K562 (cell line): ENCODE results near the gene KIT.

Source experiments
- CEBPB ChIP-seq: fragments of 450-650 bp; IDR thresholded peaks from 2 replicates; pipeline ENCODE4 v1.6.1; 2016; ENCODE audit warnings: missing genetic modification characterization, missing compliant biosample characterization
- MYNN ChIP-seq, 2 experiments: sonication (generic); formaldehyde crosslinking in 1 of 2; IDR thresholded peaks; 2 replicates each; pipeline versions ENCODE4 v1.5.0 to v1.6.1; 2016 to 2020; ENCODE audit warnings: antibody characterized with exemption in 1 of 2, missing genetic modification reagents in 1 of 2
- POLR2A ChIP-seq: fragments of 450-650 bp; conservative IDR thresholded peaks from 2 replicates; pipeline ENCODE4 v1.6.1; 2016
- ZNF561 ChIP-seq: fragments of 450-650 bp; formaldehyde crosslinking; conservative IDR thresholded peaks from 2 replicates; pipeline ENCODE4 v1.4.0; 2020; ENCODE audit warnings: mild to moderate bottlenecking, moderate library complexity
- TF ChIP-seq, protein P1 (sequence below): sonication (generic); formaldehyde crosslinking; IDR thresholded peaks from 2 replicates; pipeline ENCODE4 v1.9.0; 2022; ENCODE audit warnings: mild to moderate bottlenecking, missing genetic modification reagents

DNA sequence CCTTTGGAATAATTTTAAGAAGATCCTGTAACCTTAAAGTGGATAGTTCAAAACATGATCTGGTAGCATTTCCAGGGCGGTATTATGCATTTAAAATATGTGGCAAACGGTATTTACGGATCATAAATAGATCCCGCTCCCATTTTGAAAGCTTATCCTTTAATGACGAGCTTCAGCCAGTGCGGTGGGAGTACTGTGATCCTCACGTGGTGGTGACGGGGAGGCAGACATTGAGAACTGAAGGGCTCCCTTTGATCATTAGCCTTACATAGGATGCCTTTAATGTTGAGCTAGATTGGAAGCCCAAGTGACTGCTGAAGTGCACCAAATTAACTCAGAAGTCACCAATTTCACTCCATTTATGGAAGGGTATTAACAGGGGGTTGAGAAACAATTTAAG is 56.9 kb downstream of the KIT start:
- TF ChIP-seq POLR2A (no peak), MYNN (IDR thresholded peaks at IDR 0.05) (no peak), MYNN (CRISPR knock-in tag; IDR thresholded peaks at IDR 0.05) (no peak), ZNF561 (CRISPR knock-in tag) (no peak), CEBPB (tag) (no peak)
- TF ChIP-seq, protein P1, sequence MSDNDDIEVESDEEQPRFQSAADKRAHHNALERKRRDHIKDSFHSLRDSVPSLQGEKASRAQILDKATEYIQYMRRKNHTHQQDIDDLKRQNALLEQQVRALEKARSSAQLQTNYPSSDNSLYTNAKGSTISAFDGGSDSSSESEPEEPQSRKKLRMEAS (CRISPR knock-in tag) = no peak
